HG02610 (cell line): ENCODE measurements around the gene ZNF783.
"Not testable (repeated sequence)": the region's sequence is repeated elsewhere in the genome, so short reads cannot be mapped to it uniquely, and the experiment has no call there.

Experiments used
- ATAC-seq: cut with Tn5 transposase; IDR thresholded peaks from one replicate; pipeline ENCODE4 v1.9.1; 2021; ENCODE audit warnings: mild to moderate bottlenecking, moderate library complexity; ENCODE audit not compliant: unreplicated experiment

Gene ZNF783

DNA sequence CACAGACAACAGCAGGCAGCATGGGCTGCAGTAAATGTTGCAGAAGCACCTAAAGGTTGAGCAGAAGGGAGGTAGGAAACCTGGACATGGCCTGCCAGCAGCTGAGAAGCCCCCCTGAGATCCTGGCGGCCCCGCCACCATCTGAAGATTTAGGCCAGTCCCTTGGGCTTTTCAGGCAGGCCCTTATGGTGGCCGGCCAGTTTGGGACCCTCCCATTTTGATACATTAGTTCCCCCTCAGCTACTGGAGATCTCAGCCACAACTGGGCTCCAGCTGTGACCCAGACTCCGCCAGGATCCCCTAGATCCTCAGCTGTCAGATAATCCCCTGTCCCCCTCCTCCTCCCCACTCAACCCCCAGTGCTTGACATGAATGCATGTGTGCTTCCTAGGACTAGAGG is 34.4 kb downstream of the ZNF783 start:
- ATAC-seq, result no peak

DNA sequence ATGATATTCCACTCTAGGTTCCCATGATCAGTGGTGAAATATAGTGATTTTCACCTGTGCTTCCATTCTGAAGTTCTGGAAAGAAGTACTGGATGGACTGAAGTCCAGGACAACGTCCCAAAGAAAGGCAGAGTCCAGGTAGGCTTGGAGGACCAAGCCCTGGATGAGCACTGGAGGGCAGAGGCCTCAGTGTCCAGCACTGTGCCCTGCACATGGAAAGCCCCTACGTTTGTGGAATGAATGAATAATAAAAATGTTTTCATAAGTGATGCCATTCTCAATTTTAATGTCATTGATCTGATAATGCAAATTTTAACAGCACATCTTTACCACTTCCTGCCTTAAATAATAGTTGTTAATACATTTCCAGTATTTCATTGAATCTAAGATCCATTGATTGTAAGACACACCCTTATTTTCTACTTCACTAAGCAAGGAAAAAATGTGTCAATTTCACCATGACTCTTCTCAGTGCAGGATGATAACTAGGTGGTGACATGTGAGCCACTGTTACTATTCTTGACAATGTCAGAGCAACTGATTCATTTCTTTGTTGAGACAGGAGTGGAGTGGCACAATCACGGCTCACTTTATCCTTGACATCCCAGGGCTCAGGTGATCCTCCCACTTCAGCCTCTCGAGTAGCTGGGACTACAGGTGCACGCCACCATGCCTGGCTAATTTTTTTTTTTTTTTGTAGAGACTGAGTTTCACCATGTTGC is 35.2 kb downstream of the ZNF783 start:
- ATAC-seq, result no peak

DNA sequence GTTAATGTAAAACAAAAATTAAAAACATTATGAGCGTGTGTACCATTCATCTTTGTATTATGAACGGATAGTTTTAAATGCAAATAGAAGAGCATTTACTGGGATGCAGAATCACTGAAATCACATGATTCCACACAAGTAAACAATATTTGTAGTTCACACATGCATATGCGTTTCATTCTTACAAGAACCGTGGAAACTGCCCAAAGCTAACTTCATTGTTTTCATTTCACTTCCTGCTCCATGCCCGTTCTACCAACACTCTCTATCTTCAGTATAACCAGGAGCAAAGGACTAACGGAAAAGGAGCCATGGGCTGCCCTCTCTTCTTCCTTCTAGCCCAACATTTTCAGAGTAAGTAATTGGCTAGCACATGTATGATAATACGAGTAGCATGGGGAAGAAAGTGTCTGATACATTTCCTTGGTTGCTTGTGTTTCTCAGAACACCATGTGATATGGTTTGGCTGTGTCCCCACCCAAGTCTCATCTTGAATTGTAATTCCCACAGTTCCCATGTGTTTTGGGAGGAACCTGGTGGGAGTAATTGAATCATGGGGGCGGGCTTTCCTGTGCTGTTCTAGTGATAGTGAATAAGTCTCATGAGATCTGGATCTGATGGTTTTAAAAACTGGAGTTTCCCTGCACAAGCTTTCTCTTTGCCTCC is 38.8 kb downstream of the ZNF783 start:
- no peak for ATAC-seq

DNA sequence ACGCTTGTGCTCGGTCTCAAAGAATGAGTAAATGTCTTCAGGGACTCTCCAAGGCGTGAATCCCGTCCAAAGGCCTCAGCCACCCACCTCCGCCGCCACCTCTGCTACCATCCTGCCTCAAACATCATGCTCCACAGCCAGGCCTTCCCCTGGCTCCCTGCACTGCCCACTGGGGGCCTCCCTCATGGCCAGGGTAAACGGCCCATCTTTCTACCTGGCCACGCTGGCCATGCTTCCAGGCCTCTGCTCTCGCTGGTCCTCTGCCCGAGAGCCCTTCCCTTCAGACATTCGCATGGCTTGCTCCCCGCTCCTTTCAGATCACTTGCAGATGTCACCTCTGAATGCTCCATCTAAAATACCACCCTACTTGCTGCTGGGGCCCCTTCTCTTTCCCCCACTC is 40.2 kb downstream of the ZNF783 start:
- ATAC-seq, result no peak

DNA sequence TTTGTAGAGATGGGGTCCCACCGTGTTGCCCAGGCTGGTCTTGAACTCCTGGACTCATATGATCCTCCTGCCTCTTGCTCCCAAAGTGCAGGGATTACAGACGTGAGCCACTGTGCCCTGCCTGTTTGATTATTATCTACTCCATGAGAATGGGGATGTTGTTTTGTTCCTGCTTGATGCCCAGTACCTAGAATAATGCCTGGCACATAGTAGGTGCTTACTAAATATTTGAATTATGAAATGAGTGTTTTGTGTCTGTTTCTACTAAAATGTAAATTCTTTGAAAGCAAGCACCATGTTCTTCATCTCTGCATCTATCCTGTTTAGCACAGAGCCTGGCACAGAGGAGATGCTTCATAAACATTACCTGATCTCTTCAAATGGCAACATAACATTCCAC is 40.9 kb downstream of the ZNF783 start:
- ATAC-seq, result no peak

DNA sequence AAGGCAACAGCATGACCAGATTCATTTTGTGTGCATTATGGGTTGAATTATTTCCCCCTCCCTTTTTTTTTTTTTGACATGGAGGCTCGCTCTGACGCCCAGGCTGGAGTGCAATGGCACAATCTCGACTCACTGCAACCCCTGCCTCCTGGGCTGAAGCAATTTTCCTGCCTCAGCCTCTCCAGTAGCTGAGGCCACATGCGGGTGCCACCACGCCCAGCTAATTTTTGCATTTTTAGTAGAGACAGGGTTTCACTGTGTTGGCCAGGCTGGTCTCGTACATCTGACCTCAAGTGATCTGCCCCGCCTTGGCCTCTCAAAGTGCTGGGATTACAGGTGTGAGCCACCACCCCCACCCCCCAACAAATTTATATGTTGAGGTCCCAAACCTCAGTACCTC is 42.0 kb downstream of the ZNF783 start:
- ATAC-seq, result no peak

DNA sequence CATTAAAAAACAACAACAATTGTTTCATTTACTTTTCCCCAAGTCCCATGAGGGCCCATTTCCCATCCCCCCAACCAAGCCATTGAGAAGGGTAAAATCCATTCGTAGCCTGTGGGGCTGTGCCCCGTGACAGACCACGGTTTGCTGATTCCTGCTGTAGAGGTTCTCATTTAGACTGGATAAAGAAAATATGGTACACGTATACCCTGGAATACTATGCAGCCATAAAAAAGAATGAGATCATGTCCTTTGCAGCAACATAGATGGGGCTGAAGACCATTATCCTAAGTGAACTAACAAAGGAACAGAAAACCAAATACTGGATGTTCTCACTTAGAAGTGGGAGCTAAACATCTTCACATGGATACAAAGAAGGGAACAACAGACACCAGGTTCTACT is 44.9 kb downstream of the ZNF783 start:
- no peak for ATAC-seq

DNA sequence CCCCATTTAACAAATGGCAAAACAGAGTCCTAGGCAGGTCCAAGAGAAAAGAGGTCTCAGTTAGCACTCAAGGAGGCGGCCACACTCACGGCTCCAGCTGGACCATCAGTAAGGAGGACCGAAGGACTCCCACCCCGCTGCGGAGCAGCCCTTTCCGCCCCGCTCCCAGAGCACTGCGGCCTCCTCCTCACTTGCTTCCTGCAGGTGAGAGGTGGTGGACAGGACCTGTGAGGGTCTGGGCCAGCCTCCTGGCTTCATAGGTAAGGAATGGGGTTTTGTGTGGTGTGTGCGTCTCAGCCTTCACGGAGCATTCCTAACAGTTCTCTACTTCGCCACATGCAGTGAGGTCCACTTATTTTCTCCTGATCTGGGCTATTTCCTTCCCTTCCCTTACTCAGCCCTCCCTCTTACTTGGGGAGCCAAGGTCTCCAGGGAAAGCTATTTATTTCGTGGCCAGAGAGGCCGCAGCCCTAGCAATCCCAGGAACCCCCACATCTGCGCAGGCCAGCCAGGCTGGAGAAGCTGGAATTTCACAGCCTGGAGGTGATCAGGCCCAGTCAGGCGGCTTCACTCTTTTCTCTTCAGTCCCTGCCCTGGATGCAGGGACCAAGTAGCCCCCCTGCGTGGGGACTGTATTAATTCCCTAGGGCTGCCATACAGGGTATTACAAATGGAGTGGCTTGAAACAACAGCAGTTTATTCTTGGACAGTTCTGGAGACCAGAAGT is 45.9 kb downstream of the ZNF783 start:
- no peak for ATAC-seq

DNA sequence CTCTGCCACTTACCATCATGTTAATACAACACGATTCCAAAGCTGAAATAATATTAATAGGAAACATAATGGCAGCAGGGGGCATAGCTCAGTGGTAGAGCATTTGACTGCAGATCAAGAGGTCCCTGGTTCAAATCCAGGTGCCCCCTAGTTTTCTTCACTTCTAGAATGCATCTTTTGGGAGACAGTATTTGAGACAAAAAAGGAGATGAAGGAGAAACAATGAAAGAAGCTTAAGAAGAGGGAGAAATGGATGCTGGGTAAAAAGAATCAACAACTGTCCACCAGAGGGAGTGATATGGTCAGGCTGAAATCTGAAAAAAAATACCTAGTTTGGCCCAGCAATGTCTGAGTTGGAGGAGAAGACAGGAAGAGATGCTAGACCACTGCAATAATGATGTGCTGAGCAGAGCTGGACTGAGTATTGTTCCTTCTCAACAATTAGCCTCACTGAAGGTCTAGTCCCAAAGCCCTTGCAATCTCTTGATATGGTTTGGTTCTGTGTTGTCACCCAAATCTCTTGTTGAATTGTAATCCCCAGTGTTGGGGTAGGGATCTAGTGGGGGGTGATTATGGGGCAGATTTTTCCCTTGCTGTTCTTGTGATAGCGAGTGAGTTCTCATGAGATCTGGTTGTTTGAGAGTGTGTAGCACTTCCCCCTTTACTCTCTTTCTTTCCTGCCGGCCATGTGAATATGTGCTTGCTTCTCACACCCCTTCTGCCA is 48.3 kb downstream of the ZNF783 start:
- no peak for ATAC-seq

DNA sequence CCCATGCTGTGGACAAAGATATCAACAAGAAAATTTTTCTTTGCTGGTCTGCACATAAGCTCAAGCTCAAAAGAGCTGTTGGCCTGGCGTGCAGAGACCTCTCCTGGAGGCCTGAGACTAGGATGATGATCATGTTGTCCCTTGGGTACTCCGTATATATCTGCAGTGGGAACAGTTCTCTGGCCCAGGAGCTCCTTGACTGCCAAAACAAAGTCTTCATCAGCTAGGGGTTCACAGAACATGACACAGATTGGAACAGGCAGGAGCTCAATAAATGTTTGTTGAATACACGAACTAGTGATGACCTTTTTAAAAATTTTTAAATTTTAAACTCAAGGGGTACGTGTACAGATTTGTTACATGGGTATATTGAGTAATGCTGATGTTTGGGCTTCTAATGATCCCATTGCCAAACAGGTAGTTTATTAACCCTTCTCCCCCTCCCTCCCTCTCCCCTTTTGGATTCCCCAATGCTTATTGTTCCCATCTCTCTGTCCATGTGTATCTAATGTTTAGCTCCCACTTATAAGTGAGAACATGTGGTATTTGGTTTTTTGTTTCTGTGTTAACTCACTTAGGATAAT is 49.1 kb downstream of the ZNF783 start:
- ATAC-seq, result no peak

DNA sequence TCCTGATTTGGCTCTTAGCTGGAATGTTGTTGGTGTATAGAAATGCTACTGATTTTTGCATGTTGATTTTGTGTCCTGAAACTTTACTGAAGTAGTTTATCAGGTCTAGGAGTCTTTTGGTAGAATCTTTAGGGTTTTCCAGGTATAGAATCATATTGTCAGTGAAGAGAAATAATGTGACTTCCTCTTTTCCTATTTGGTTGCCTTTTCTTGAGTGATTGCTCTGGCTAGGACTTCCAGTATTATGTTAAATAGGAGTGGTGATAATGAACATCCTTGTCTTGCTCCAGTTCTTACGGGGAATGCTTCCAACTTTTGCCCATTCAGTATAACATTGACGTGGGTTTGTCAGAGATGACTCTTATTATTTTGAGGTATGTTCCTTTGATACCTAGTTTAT is 52.0 kb downstream of the ZNF783 start:
- no peak for ATAC-seq

DNA sequence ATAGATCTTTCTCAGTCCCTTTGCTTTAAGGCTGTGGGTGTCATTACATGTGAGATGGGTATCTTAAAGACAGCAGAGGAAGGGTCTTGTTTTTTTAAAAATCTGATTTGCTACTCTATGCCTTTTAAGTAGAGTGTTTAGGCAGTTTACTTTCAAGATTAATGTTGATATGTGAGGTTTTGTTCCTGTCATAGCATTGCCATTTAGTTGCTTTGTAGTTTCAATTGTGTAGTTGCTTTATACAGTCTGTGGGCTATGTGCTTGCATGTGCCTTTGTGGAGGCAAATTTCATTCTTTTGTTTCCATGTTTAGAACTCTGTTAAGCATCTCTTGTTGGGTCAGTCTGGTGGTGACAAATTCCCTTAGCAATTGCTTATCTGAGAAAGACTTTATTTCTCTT is 54.6 kb downstream of the ZNF783 start:
- no peak for ATAC-seq

DNA sequence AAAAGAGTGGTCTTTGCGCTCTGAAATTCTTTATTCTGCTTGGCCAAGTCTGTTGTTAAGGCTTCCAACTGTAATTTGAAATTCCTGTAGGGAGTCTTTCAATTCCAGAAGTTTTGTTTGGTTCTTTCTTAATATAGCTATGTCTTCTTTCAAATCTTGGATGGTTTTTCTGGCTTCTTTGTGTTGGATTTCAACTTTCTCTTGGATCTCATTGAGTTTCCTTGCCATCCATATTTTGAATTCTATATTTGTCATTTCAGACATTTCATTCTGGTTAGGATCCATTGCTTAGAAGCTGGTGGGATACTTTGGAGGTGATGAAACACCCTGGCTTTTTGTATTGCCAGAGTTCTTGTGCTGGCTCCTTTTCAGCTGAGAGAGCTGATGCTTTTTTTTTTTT is 55.5 kb downstream of the ZNF783 start:
- ATAC-seq, result no peak

DNA sequence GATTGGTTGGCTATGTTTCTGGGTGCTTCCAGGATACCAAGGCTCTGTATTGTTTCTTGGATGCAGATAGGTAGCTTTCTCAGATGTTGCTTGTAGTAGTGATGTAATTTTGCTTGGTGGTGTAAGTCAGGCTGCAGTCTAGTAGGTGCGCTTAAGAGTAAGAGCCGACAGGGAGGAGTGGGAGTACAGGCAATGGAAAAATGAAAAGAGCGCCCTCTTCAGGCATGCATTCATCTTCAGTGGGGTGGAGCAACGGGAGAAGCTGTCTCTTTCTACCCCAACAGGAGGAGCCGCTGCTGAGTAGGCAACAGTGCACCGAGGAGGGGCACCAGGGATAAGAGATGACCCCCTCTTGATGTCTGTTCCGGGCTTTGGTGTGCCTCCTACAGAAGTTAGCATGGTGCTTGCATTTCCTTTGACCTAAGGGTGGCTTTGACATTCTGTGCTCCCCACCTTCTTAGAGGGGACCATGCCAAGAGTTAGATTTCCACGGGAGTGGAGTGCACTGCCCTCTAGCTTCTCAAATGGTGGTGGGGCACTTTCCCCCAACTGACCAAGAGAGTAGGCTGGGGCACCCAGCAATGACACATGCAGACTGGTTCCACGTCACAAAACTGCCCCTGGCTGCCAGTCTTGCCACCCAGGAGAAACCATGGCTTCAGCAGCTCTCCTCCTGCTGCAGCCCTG is 56.1 kb downstream of the ZNF783 start:
- ATAC-seq, result no peak

DNA sequence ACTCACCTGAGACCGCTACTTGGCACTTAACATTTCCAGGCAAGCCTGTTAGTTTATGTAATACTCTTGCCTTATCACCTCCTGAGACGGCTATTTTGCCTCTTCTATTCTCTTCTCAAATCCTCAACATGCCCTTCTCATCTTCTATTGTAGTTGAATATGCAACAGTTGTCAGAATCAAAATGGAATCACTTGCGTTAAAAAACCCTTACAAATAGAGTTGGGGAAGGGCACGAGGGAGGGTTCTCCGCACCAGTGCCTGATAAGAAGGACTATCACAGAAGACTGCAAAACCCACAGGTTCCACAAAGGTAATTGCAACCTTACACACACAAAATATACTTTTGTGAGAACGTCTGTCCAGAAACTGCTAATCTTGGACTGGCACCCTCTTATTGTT is 57.4 kb downstream of the ZNF783 start:
- ATAC-seq, result no peak

DNA sequence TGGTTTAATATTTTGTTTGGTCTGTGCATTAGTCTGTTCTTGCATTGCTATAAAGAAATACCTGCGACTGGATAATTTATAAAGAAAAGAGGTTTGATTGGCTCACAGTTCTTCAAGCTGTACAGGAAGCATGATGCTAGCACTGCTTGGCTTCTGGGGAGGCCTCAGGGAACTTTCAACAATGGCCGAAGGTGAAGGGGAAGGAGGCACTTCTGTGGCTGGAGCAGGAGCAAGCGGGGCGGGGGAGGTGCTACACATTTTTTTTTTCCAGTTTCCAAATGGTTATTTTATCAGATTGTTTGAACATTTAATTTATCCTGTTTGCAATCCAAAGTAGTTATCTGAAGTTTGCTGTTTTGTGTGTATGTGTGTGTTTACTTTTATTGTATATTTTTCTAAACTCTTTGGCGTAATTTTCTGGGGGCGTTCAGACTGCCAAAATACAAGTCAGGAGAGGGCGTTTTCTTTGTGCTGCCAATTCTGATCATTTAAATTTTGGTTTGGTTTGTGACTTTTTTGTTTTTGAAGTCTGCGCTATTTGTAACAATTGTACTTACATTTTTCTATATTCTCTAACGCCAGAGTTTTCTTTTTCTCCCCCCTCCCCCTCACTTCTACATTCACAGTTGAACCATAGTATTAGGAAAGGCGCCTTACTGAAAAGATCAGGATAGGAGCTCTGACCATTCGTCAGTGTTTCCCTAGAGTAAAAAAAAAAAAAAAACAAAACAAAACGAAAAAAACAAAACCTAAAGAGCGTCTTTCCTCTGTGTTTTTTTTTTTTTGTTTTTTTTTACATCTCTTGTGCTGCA is 58.5 kb downstream of the ZNF783 start:
- ATAC-seq, result no peak

DNA sequence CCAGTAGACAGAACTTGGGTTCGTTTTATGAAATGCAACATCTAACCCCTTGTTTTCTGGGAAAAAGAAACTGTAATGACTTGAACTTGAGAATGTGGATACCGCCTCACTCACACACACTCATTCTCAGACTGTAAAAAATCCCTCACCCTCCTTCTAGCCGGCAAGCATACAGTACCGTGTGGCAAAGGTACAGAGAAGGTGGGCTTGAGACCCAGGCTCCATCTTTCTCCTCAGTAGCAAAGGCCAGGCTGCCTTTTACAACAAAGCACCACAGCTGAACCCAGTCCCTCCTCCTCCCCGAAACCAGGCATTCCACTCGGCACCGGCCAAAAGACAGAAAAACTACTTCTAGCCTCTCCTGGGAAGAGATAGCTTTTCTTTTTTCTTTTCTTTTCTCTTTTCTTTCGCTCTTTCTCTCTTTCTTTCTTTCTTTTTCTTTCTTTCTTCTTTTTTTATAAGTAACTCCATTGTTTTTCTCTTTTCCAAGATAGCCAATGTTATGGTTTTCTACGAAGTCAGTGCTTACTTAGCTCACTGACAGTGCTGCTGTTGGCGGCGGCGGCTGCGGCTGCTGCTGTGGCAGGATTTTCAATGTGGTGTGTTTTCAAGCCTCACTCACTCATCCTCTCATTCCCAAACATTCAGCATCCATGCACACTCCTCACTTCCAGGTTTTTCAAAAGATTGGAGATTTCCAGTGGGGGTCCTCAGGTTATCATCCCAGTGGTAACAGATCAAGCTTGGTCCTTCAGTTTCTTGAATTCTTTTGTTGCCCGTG is 59.3 kb downstream of the ZNF783 start:
- ATAC-seq, result not testable (repeated sequence)

DNA sequence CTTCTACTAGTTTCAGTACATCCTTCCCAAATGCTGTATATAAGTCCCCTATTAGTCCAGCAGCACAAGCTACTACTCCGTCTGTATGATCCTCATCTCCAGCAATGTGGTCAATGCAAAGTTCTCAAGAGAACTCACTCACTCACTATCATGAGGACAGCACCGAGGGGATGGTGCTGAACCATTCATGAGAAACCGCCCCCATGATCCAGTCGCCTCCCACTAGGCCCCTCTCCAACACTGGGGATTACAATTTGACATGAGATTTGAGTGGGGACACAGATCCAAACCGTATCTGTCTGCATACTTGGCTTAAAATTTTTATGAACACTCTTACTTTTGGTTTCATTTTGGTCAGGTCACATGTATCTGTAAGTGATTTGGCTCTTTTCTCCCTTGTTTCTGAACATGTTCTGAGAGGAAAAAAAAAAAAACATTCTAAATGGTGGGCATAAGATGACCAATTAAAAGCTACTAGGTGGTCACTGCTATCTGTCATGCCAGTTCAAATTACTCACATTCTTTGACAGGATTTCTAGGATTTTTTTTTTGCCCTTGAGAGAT is 60.1 kb downstream of the ZNF783 start:
- no peak for ATAC-seq

DNA sequence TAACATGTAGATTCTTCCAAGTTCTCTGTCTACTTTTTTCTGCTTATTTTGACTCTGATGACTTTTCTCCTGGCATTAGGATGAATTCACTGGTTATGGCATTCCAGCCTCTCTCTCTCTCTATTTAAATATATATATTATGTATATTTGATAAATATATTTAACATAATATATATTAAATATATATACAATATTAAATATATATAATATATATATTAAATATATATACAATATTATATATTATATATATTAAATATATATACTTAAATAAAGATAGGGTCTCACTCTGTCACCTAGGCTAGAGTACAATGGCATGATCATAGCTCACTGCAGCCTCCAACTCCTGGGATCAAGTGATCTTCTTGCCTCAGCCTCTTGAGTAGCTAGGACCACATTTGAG is 60.7 kb downstream of the ZNF783 start:
- no peak for ATAC-seq
